ENCODE data around the gene RTP3. TPM values are rescaled to one million over a fixed set of nuclear protein-coding genes. Genes with fewer than 3 reads are reported as not detected.

Gene RTP3
- polyA plus RNA-seq, 1 of the 3 experiments (the other 2 are of a cell fraction), result not detected

GRCh38 chr3:46503200-46503874 is 5.6 kb downstream of the RTP3 start:
- CTCF ChIA-PET, result interaction anchor here (0.6 to 8.7 kb wide), 4 partner anchors 13 to 1298 kb away, joined by 3 to 108 read pairs (median 4); partner anchors contain the start of gene LRRC2

GRCh38 chr3:46504789-46505188 is 7.0 kb downstream of the RTP3 start:
- H3K4me2 ChIP-seq, result no peak overlapping the region
- H3F3A ChIP-seq (replicated peaks; ENCODE audit: insufficient read depth), result no peaks in the 10 kb centered on the region
- H3K79me2 ChIP-seq (ENCODE audit: insufficient read depth), result no peaks in the 10 kb centered on the region
- no peak for DNase-seq
- no peaks in the 10 kb centered on the region for H3K9me2 ChIP-seq
- H3K9me3 ChIP-seq, result no peaks in the 10 kb centered on the region
- no peak overlapping the region for H3K27ac ChIP-seq (ENCODE audit: low read depth in 2 of 2, low read length in 1 of 2)
- 33% methylated on average over 5 of the region's 5 CpGs for WGBS (ENCODE audit: low lambda C conversion rate)
- ChIA-PET POLR2A (no interaction called here), CTCF (interaction anchor here (1.3 kb wide), 1 partner anchor 16 kb away, joined by 3 read pairs; no protein-coding TSS in a partner anchor)
- H3K4me3 ChIP-seq (ENCODE audit: low read depth in 2 of 2, low read length in 1 of 2), result no peak overlapping the region
- no peaks in the 10 kb centered on the region for H4K20me1 ChIP-seq (ENCODE audit: insufficient read depth)
- H2AFZ ChIP-seq (ENCODE audit: low read depth), result no peak overlapping the region
- no peak overlapping the region for H3K9ac ChIP-seq
- H3K36me3 ChIP-seq (replicated peaks in 1 of 2; ENCODE audit: control insufficient read depth in 1 of 2, insufficient read depth in 2 of 2, low read length in 1 of 2), result no peaks in the 10 kb centered on the region
- H3K4me1 ChIP-seq (ENCODE audit: control insufficient read depth in 1 of 2, insufficient read depth in 2 of 2, low read depth in 1 of 2, low read length in 1 of 2), result peaks cover 0 to 6% of the 10 kb centered on the region in 2 experiments; a peak in 1 of 4 replicates
- H3K27me3 ChIP-seq (ENCODE audit: insufficient read depth), result no peaks in the 10 kb centered on the region
- TF ChIP-seq CTCF (IDR thresholded peaks at IDR 0.05) (no peak), FOSL2 (IDR thresholded peaks at IDR 0.05; ENCODE audit: borderline replicate concordance, low read depth) (no peak), MEF2A (IDR thresholded peaks at IDR 0.05; ENCODE audit: borderline replicate concordance, low read depth) (no peak), YY1 (IDR thresholded peaks at IDR 0.05; ENCODE audit: low read depth) (no peak), TEAD4 (IDR thresholded peaks at IDR 0.05; ENCODE audit: borderline replicate concordance, insufficient read depth) (no peak), CHD2 (IDR thresholded peaks at IDR 0.05; ENCODE audit: low read length, partially characterized antibody) (no peak), TCF12 (IDR thresholded peaks at IDR 0.05) (no peak), RAD21 (IDR thresholded peaks at IDR 0.05; ENCODE audit: low read length) (no peak), FOXJ3 (CRISPR knock-in tag; IDR thresholded peaks at IDR 0.05) (no peak), EZH2phosphoT487 (IDR thresholded peaks at IDR 0.05; ENCODE audit: borderline replicate concordance, low read depth) (no peak), FOXM1 (IDR thresholded peaks at IDR 0.05; ENCODE audit: low read depth) (no peak)

More at GRCh38 chr3:46503200-46503874, 5.6 kb downstream of the RTP3 start:
- Histone ChIP-seq H3K4me2 (no peak overlapping the region), H3K4me3 (ENCODE audit: low read depth in 2 of 2, low read length in 1 of 2) (no peak overlapping the region), H3K9me3 (no peaks in the 10 kb centered on the region), H3K9ac (no peak overlapping the region), H2AFZ (ENCODE audit: low read depth) (no peak overlapping the region), H3K4me1 (ENCODE audit: control insufficient read depth in 1 of 2, insufficient read depth in 2 of 2, low read depth in 1 of 2, low read length in 1 of 2) (peaks cover 0 to 6% of the 10 kb centered on the region in 2 experiments; a peak in 1 of 4 replicates), H4K20me1 (ENCODE audit: insufficient read depth) (no peaks in the 10 kb centered on the region), H3K9me2 (no peaks in the 10 kb centered on the region), H3K27me3 (ENCODE audit: insufficient read depth) (no peaks in the 10 kb centered on the region), H3F3A (replicated peaks; ENCODE audit: insufficient read depth) (no peaks in the 10 kb centered on the region), H3K36me3 (replicated peaks in 1 of 2; ENCODE audit: control insufficient read depth in 1 of 2, insufficient read depth in 2 of 2, low read length in 1 of 2) (no peaks in the 10 kb centered on the region), H3K27ac (ENCODE audit: low read depth in 2 of 2, low read length in 1 of 2) (no peak overlapping the region), H3K79me2 (ENCODE audit: insufficient read depth) (no peaks in the 10 kb centered on the region)
- DNase-seq, result no peak
- POLR2A ChIA-PET, result no interaction called here
- TF ChIP-seq MAX (IDR thresholded peaks at IDR 0.05; ENCODE audit: low read depth) (no peak), GABPA (IDR thresholded peaks at IDR 0.05; ENCODE audit: low read depth) (no peak), MXI1 (IDR thresholded peaks at IDR 0.05; ENCODE audit: low read depth, low read length) (no peak), RCOR1 (IDR thresholded peaks at IDR 0.05; ENCODE audit: low read length) (no peak), JUND (IDR thresholded peaks at IDR 0.05) (no peak), YY1 (IDR thresholded peaks at IDR 0.05; ENCODE audit: low read depth) (no peak), TAF1 (IDR thresholded peaks at IDR 0.05; ENCODE audit: borderline replicate concordance, low read depth, low read length) (no peak), FOSL2 (IDR thresholded peaks at IDR 0.05; ENCODE audit: borderline replicate concordance, low read depth) (no peak), RXRA (IDR thresholded peaks at IDR 0.05; ENCODE audit: borderline replicate concordance, low read depth) (no peak), REST (IDR thresholded peaks at IDR 0.05; ENCODE audit: low read depth, low read length) (no peak)
- 55% methylated on average over 7 of the region's 7 CpGs for WGBS (ENCODE audit: low lambda C conversion rate)
